Regular cardiac myocyte (primary cell): ENCODE results near the gene SGSM2. TPM values are rescaled to one million over a fixed set of nuclear protein-coding genes. Genes with fewer than 3 reads are reported as not detected.

ENCODE experiments used
- total RNA-seq: library from RNA; depleted of rRNA; stranded (reverse); fragments of >200 nt; gene quantifications from 2 replicates; pipeline ENCODE4 v1.2.3, GENCODE V29; 2014

SGSM2 gene, protein sequence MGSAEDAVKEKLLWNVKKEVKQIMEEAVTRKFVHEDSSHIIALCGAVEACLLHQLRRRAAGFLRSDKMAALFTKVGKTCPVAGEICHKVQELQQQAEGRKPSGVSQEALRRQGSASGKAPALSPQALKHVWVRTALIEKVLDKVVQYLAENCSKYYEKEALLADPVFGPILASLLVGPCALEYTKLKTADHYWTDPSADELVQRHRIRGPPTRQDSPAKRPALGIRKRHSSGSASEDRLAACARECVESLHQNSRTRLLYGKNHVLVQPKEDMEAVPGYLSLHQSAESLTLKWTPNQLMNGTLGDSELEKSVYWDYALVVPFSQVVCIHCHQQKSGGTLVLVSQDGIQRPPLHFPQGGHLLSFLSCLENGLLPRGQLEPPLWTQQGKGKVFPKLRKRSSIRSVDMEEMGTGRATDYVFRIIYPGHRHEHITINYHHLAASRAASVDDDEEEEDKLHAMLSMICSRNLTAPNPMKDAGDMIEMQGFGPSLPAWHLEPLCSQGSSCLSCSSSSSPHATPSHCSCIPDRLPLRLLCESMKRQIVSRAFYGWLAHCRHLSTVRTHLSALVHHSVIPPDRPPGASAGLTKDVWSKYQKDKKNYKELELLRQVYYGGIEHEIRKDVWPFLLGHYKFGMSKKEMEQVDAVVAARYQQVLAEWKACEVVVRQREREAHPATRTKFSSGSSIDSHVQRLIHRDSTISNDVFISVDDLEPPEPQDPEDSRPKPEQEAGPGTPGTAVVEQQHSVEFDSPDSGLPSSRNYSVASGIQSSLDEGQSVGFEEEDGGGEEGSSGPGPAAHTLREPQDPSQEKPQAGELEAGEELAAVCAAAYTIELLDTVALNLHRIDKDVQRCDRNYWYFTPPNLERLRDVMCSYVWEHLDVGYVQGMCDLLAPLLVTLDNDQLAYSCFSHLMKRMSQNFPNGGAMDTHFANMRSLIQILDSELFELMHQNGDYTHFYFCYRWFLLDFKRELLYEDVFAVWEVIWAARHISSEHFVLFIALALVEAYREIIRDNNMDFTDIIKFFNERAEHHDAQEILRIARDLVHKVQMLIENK
- total RNA-seq: 22.8 and 39.2 TPM in 2 replicates

GRCh38 chr17:2336852-2337543 lies at the start of gene SGSM2:
Gene SGSM2 (plus strand): TSS chr17:2337501. CDS start chr17:2337689, 188 bp downstream.

DNA sequence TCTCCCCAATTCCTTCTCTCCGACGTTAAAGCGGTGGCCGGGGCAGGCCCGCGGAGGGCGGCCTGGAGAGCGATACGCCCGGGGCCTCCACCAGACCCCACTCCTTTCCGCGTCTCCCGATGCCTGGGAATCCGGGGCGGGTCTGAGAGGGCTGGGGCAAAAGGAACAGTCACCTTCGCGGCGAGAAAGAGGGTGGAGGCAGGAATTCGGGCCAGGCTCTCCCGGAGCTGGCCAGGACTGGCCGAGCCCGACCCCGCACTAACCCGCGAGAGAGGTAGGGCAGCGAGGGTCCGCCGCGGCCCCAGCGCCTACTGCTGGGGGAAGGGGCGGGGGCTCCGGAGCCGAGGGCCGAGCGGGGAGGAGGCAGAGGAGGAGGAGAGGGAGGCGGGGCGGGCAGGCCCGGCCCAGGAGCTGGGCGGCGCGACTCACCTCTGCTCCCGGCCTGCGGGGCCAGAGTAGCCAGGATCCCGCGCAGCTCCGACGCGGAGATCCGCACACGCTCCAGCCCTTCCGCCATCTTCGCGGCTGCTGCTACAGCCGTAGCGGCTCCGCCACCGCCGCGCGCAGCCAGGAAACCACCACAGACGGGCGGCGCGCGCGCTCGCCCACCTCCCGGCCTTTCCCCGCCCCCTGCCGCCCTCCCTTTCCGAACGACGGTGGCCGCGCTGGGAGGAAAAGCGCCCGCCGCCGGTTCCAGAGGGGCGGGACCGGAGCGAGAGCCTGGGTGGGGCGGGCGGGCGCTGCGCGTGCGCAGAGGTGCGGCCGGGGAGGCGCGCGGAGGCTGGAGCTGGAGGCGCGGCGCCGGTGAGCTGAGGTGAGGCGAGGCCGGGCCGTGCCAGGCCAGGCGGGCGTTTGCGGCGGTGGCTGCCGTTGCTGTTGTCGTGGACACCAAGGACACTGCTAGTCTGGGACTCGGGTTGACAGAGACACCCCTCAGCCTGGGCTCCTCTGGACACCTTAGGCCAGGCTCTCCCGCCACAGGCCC lies 33.8 kb upstream of the SGSM2 start, which contains the start of the genes SMG6 and SRR:
TSS of gene SMG6 (minus strand) at position 582 of the 985 bp plus-strand sequence. CDS start at position 517, 65 bp downstream.
TSS of gene SRR (plus strand) at position 747 of the 985 bp plus-strand sequence. CDS start 11,611 bp downstream, outside the sequence.

DNA sequence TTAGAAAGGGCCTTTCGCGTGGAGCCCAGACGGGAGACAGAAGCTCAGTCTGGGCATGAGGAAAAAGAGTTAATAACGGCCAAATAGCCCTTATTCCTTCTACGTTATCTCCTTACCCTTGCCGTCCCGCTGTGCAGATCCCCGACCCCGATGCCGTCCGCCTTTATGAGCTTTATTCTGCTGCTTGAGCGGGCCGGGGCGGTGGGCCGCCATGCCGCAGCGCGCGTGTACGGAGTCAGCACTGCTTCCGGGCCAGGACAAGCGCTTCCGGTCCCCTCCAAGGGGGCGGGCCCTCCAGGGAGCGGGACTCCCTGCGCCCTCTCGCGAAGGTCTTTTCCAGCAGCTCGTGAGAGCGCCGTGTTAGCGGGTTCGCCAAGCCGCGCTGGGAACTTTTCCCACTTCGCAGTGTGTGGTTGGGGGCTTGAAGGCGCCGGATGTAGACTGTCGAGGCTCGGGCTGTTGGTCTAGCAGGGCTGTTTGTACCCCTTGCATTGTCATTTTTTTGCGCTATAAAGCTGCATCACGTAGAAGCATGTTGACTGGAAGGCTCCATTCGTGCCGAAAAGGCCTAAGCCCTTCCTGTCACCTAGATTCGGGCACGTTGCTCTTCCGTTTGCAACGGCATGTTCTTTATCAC lies 968 bp upstream of the SGSM2 start, which contains the start of gene TSR1:
TSS of gene TSR1 (minus strand) at position 243 of the 637 bp plus-strand sequence. CDS start at position 213, 30 bp downstream.

GRCh38 chr17:2400877-2401425 lies 63.6 kb downstream of the SGSM2 start, which contains the start of gene MNT:
Gene MNT (minus strand): TSS chr17:2401060. CDS start chr17:2400712, 348 bp downstream.

Other genes starting within 250 kb of the SGSM2 start
- gene SMG6, start 33.7 kb upstream of the SGSM2 start, total RNA-seq: 27.0 and 37.5 TPM in 2 replicates
- gene SRR, start 33.6 kb upstream of the SGSM2 start, total RNA-seq: 12.7 and 19.7 TPM in 2 replicates
- gene TSR1, start 1.0 kb upstream of the SGSM2 start, total RNA-seq: 66.0 and 100 TPM in 2 replicates
- 5.8 and 7.6 TPM in 2 replicates for gene MNT, start 63.6 kb downstream of the SGSM2 start, total RNA-seq
- 15.5 and 15.8 TPM in 2 replicates for gene METTL16, start 174.4 kb downstream of the SGSM2 start, total RNA-seq